Measurements from ENCODE around the gene RIMKLA. TPM values are rescaled to one million over a fixed set of nuclear protein-coding genes. Genes with fewer than 3 reads are reported as not detected.

Gene RIMKLA
- total and polyA plus RNA-seq, 2 donors (not counting 1 experiment from before 2014, with no cell fraction given), result 0.01 TPM; not detected in 1

- no peak overlapping the region for H3K4me2 ChIP-seq (replicated peaks; ENCODE audit: low read depth, low read length, poor library complexity, severe bottlenecking)
- DNase-seq (no peak), ATAC-seq (ENCODE audit: low read depth) (no peak)
- Mint-ChIP-seq H3K27ac (no peak overlapping the region), H3K4me3 (no peak overlapping the region), H3K27me3 (peaks cover 10% of the 10 kb centered on the region), H3K9me3 (ENCODE audit: insufficient read depth) (no peaks in the 10 kb centered on the region), H3K4me1 (no peaks in the 10 kb centered on the region)
- TF ChIP-seq CTCF (IDR thresholded peaks at IDR 0.05), result no peak
- no peak for TF ChIP-seq EZH2 (IDR thresholded peaks at IDR 0.05; ENCODE audit: borderline replicate concordance, insufficient read depth, low read depth, low read length, poor library complexity, severe bottlenecking)
- no peaks in the 10 kb centered on the region for H4K20me1 ChIP-seq (ENCODE audit: control insufficient read depth, insufficient read depth, low read length, poor library complexity, severe bottlenecking)
- intact Hi-C loops (cut with micrococcal nuclease), result no loop called here
- peaks cover 0 to 3% (median 0%) of the 10 kb centered on the region in 4 experiments for H3K27me3 ChIP-seq (replicated peaks in 1 of 4; ENCODE audit: control extremely low read depth in 1 of 4, control insufficient read depth in 3 of 4, insufficient read depth in 4 of 4, low read length in 3 of 4)
- no peaks in the 10 kb centered on the region for H3K79me2 ChIP-seq (ENCODE audit: control insufficient read depth, insufficient read depth, low read length)
- POLR2A ChIA-PET, result no interaction called here
- H3K9me3 ChIP-seq (ENCODE audit: control extremely low read depth in 1 of 3, control insufficient read depth in 2 of 3, insufficient read depth in 1 of 3, low read length in 2 of 3), result no peaks in the 10 kb centered on the region
- no peaks in the 10 kb centered on the region for H3K36me3 ChIP-seq (replicated peaks in 1 of 2; ENCODE audit: control extremely low read depth in 1 of 2, control insufficient read depth in 1 of 2, extremely low read depth in 1 of 2, insufficient read depth in 2 of 2, low read length in 1 of 2)
- CTCF ChIA-PET, result no interaction called here
- H3K4me3 ChIP-seq (ENCODE audit: control extremely low read depth in 1 of 5, extremely low read depth in 1 of 5, insufficient read depth in 1 of 5, low read depth in 2 of 5, low read length in 4 of 5), result no peak overlapping the region
- 95% methylated on average over 9 of the region's 10 CpGs for WGBS (ENCODE audit: insufficient coverage)
- no peak overlapping the region for H2AFZ ChIP-seq (ENCODE audit: insufficient read depth, low read depth, low read length, poor library complexity, severe bottlenecking)
- H3K4me1 ChIP-seq (ENCODE audit: control insufficient read depth in 2 of 2, insufficient read depth in 2 of 2, low read length in 2 of 2), result no peaks in the 10 kb centered on the region
- no peak overlapping the region for H3K9ac ChIP-seq (ENCODE audit: low read length)
- H3K27ac ChIP-seq (ENCODE audit: low read length in 2 of 2), result no peak overlapping the region
These were observed 18.9 kb downstream of the RIMKLA start for GRCh38 chr1:42399315-42400100.

GRCh38 chr1:42403880-42404400 is 23.3 kb downstream of the RIMKLA start:
- ATAC-seq (ENCODE audit: low read depth), result no peak
- H3K27me3 ChIP-seq (replicated peaks in 1 of 4; ENCODE audit: control extremely low read depth in 1 of 4, control insufficient read depth in 3 of 4, insufficient read depth in 4 of 4, low read length in 3 of 4), result peaks cover 0 to 3% (median 0%) of the 10 kb centered on the region in 4 experiments

More at GRCh38 chr1:42403880-42404400, 23.3 kb downstream of the RIMKLA start:
- Histone ChIP-seq H3K4me1 (ENCODE audit: control insufficient read depth in 2 of 2, insufficient read depth in 2 of 2, low read length in 2 of 2) (no peaks in the 10 kb centered on the region), H3K79me2 (ENCODE audit: control insufficient read depth, insufficient read depth, low read length) (no peaks in the 10 kb centered on the region), H4K20me1 (ENCODE audit: control insufficient read depth, insufficient read depth, low read length, poor library complexity, severe bottlenecking) (no peaks in the 10 kb centered on the region), H3K27ac (ENCODE audit: low read length in 2 of 2) (no peak overlapping the region), H3K4me2 (replicated peaks; ENCODE audit: low read depth, low read length, poor library complexity, severe bottlenecking) (no peak overlapping the region), H2AFZ (ENCODE audit: insufficient read depth, low read depth, low read length, poor library complexity, severe bottlenecking) (no peak overlapping the region), H3K9ac (ENCODE audit: low read length) (no peak overlapping the region), H3K4me3 (ENCODE audit: control extremely low read depth in 1 of 5, extremely low read depth in 1 of 5, insufficient read depth in 1 of 5, low read depth in 2 of 5, low read length in 4 of 5) (no peak overlapping the region), H3K9me3 (ENCODE audit: control extremely low read depth in 1 of 3, control insufficient read depth in 2 of 3, insufficient read depth in 1 of 3, low read length in 2 of 3) (no peaks in the 10 kb centered on the region), H3K36me3 (replicated peaks in 1 of 2; ENCODE audit: control extremely low read depth in 1 of 2, control insufficient read depth in 1 of 2, extremely low read depth in 1 of 2, insufficient read depth in 2 of 2, low read length in 1 of 2) (no peaks in the 10 kb centered on the region)
- Mint-ChIP-seq H3K27me3 (peaks cover 24% of the 10 kb centered on the region), H3K27ac (no peak overlapping the region), H3K4me3 (no peak overlapping the region), H3K9me3 (ENCODE audit: insufficient read depth) (no peaks in the 10 kb centered on the region), H3K4me1 (no peaks in the 10 kb centered on the region)
- 100% methylated on average over 1 of the region's 1 CpG for WGBS (ENCODE audit: insufficient coverage)
- ChIA-PET POLR2A (no interaction called here), CTCF (no interaction called here)
- DNase-seq, result no peak
- TF ChIP-seq EZH2 (IDR thresholded peaks at IDR 0.05; ENCODE audit: borderline replicate concordance, insufficient read depth, low read depth, low read length, poor library complexity, severe bottlenecking) (no peak), CTCF (IDR thresholded peaks at IDR 0.05) (peak; percentile 13)
- intact Hi-C loops (cut with micrococcal nuclease), result no loop called here
